Activated naive CD4-positive, alpha-beta T cell treated with anti-CD3 and anti-CD28 coated beads, Interleukin-2, amount 50 U/mL, for 16 hours (primary cell): ENCODE results near the gene ZNF668.
"Not testable (repeated sequence)": the region's sequence is repeated elsewhere in the genome, so short reads cannot be mapped to it uniquely, and the experiment has no call there.

Experiments used
- DNase-seq: peaks from one replicate; pipeline ENCODE4 v3.0.0-alpha.2; 2020

ZNF668 gene

DNA sequence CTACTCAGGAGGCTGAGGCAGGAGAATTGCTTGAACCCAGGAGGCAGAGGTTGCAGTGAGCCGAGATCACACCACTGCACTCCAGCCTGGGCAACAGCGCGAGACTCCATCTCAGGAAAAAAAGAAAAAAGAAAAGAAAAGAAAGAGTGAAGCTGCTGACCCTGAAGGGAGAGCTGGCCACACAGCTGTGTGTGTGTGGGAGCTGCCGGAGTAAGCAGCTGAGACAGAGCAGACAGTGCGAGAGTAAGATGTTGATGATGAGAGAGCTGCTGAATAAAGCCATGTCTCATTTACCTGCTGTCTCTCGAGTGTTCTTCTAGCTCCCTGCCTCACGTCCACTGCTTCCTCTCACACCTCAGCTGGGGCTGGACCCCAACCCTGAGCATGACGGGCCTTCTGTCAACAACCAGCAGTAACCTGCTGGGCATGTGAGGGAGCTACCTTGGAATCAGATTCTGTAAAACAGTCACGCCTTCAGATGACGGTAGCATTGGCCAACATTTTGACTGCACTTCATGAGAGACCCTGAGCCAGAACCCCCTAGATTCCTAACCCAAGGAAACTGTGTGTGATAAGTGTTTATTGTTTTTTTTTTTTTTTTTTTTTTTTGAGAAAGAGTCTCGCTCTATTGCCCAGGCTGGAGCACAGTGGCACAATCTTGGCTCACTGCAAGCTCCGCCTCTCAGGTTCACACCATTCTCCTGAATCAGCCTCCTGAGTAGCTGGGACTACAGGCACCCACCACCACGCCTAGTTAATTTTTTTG lies 27.0 kb upstream of the ZNF668 start:
- DNase-seq: not testable (repeated sequence)

DNA sequence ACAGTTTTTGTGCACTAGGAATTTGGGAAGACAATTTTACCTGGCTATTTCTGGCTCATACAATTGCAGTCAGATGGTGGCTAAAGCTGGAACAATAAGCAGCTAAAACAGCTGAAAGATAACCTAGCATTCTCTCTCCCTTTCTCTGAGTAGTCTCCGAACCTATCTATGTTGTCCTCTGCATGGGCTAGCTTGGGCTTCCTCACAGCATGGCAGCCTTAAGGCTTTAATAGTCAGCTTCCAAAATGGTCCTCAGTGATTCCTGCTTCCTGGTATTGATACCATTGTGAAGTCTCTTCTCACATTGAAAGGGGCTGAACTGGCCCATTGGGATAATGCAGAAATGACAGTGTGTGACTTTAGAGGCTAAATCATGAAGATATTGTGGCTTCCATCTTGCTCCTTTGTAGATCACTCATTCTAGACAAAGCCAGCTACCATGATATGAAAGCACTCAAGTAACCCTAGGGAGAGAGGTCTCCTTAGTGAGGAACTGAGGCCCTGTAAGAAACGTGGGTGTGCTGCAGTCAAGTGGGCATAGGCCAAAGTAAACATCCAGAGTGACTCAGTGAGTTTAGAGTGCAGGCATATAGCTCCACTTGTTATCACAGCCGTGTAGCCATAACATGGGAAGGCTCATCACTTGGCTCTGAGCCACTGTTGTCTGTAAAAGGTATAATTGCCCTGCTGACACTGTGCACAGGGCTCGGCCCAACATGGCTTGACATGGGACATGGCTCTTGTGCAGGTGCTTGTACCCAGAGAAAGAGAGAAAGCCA lies 26.0 kb upstream of the ZNF668 start:
- DNase-seq: no peak

DNA sequence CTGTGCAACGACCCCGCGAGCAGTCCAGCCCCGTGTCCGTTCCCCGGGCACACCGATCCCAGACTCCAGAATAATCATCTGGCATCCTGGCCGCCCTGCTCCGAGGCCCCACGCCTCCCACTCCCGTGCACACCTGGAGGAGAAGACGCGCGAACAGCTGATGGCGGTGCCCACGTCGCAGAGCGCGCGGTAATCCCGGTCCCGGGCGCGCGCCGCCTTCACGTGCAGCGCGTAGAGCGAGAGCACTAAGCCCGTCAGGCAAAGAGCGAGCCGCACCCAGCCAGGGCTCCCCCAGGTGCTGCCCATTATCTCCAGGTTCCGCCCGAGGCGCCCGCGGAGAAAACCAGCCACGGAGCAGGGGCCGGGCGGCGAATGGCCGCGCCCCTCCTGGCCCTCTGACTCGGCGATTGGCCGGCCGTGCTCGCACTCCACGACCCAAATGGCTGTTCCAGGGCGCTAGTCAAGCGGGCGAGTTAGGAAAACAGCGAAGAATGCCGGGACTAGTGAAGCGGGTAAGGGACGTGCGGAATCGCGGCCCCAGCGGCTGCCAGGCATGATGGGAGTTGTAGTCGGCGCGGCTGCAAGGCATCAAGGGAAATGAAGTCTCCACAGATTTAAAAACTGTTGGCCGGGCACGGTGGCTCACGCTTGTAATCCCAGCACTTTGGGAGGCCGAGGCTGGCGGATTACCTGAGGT lies 20.5 kb upstream of the ZNF668 start, which contains the start of gene VKORC1:
VKORC1 (minus strand) TSS at position 374 of the 697 bp plus-strand sequence; CDS start at position 306, 68 bp downstream.
- peak; percentile 86 for DNase-seq

DNA sequence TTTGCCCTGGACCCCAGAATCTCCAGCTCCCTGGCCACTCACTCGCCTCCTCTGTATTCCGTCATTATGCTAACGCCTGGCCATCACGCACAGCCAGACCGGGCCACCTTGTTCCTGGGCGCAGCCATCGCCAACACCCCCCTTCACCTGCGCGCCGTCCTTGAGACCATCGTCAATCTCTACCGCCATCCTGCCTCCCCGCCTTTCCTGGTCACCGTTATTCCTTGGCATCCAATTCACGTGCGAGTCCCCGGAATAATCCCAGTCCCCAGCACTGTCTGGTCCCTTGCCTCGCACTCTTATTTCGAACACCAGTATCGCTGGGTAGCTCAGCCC lies 20.0 kb upstream of the ZNF668 start:
- no peak for DNase-seq

DNA sequence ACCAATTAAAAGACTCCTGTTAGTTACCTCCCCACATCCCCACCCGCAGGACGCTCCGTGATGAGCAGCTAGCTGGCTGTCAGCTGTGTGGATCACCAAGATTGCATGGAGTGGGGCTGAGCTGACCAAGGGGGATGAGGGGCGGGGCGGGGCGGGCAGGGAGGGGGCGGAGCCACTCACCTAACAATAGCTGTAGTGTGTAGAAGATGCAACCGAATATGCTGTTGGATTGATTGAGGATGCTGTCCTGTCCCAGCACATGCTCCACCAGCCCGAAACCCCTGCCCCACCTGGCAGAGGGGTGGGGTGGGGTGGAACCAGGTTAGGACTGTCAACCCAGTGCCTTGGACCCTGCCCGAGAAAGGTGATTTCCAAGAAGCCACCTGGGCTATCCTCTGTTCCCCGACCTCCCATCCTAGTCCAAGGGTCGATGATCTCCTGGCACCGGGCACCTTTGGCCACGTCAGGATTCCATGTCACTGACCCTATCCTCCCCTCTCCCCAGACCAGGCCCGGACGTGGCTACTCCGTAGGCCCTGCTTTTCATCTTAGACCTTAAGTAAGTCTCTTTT lies 19.2 kb upstream of the ZNF668 start:
- no peak for DNase-seq

DNA sequence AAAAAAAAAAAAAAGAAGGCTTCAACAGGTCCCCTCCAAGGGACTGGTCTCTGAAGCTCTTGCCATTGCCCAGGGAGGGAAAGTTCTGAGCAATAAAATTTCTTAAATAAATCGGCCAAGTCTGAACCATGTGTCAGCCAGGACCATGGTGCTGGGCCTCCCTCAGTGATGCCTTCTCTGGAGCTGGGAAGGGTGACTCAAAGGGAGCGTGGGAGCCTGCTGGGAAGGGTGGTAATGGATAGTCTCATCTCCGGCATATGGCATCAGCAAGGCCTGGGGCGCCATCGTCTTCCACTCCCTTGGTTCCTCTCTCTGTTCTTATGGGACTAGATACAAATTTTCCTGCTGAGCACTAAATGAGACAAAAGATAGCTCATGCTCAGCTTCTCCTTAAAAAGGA lies 18.3 kb upstream of the ZNF668 start:
- DNase-seq: no peak

DNA sequence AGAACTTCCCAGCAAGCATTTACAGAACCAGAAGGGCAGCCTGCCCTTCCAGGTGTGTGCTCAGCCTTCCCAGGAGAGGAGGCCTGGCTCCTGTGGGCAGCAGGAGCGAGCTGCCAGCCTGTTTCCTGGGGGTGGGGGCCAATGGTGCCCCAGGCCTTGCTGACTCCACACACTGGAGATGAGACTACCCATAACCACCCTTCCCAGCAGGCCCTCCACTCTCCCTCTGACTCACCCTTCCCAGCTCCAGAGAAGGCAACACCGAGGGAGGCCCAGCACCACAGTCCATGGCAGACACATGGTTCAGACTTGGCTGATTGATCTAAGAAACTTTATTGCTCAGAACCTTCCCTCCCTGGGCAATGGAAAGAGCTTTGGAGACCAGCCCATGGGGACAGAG lies 16.5 kb upstream of the ZNF668 start:
- no peak for DNase-seq

DNA sequence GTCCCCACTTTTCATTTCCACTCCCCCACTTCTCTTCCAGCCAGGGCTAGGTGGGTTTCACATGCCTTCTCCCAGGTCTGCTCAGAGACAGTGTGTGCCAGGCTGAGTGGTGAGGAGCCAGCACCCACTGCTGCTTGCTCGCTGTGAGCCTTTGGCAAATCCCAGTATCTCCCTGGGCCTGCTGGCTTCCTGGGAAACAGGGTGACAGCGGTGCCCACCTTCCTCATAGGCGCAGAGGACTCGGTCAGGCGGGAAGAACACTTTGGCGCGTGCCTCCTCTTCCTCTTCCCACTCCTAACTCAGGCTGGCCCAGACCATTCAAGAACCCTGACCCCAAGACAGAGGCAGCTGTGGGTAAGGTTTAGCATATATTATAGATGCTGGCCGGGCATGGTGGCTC lies 15.2 kb upstream of the ZNF668 start:
- DNase-seq: no peak

DNA sequence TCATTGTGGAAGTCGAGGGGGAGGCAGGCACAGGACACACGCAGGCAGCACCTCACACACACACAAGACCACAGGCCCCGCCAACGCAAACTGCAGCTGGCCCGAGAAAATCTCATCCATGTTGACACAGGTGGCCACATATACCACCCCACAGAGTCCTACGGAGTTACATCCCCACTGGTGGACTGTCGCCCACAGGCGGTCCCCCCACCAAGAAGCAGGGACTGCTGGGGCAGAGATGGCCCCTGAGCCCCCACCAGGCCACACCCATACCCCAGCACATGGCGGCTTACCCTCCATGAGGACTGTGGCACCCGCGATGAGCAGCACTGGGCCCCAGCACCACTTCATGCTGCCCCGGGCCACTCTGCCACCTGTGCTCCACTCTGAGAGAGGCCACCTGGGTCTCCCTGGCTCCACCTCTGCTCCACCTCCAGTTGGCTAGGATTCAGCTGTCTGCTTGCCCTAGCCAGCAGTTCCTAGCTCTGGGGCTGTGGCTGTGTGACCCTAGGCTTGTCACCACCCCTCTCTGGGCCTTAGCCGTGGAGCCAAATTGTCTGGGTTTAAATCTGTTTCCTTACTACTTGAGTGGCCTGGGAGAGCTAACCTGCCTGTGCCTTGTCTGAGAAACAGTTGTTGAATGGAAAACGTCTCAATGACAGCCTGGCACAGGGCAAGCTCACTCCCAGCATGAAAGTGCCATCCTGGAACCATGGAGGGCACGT lies 14.6 kb upstream of the ZNF668 start, which contains the start of gene PRSS53:
PRSS53 (minus strand) TSS at position 485 of the 725 bp plus-strand sequence; CDS start at position 351, 134 bp downstream.
- no peak for DNase-seq

DNA sequence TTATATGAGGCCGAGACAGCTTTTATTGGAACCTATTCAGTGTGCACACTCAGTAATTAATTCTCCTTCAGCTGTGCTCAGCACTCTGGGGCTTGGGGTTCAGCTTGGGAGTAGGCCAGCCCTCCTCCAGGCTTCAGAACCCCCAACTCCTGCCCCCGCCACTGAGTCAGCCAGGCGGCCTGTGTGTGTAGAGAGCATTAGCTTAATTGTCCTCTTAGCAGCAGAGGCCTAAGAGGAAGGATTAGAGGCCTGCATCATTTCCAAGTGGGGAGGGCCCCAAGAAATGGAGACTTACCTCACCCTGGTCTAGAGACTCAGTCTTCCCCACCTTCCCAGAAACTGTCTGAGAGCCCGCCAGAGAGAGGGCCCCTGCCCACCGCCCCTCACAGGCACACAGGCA lies 13.9 kb upstream of the ZNF668 start:
- no peak for DNase-seq

DNA sequence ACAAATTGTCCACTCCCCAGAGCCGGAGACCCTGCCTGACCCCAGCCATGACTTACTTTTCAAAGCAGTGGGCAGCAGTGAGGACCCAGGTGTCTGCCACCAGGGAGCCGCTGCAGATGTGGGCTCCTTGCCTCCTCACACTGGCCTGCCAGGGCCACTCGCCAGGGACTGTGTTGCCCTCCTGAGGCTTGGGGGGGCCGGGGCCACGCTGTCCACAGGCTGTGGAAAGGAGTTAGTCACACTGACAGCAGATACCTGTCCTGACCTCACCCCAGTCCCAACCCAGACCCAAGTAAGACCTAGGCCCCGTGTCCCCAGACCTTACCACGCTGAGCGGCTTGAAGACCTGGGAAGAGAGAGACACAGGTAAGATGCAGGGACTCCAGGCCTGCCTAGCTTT lies 13.4 kb upstream of the ZNF668 start:
- no peak for DNase-seq

DNA sequence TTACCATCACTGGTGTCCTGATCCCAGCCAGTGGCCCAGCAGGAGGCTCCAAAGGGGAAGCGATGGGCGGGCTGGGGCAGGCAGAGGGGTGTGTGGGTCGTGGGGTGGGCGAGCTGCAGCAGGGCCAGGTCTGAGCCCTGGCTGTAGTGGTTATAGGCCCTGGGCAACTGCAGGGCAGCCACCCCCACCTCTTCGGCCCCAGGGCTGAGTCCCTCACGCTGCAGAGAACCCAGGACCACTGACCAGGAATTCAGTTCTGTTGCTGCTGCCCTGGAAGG lies 12.5 kb upstream of the ZNF668 start:
- no peak for DNase-seq

DNA sequence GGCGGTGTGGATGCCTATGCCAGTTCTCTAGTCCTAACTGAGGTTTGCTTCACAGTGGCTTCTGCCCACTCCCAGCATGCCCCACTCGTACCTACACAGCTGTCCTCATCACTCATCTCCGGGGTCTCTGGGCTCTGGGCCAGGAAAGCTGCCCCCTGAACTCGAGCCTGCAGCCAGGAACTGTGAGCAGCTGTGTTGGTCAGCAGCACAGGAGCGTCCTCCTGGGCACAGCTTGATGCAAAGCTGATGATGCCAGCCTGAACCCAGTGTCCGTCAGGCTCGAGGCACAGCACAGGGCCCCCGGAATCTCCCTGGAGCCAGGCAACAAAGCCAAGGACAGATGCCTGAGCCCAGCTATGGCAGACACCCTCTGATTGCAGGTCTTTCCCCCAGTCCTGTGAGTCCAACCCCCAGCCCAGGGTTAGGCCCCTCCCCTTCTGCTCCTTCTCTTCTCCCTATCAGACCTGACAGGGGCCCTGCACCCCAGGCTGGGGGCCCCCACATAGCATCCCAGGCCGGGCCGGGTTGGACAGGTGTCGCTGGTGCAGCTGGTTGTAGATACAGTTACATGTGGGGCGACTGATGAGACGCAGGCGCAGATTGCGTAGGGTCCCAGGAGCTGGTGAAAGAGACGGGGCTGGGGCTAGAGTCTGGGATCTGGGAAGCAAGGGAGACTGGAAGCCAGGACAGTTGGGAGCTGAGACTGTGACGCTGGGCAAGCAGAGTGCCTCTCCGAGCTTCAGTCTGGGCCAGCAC lies 12.0 kb upstream of the ZNF668 start:
- DNase-seq: no peak

DNA sequence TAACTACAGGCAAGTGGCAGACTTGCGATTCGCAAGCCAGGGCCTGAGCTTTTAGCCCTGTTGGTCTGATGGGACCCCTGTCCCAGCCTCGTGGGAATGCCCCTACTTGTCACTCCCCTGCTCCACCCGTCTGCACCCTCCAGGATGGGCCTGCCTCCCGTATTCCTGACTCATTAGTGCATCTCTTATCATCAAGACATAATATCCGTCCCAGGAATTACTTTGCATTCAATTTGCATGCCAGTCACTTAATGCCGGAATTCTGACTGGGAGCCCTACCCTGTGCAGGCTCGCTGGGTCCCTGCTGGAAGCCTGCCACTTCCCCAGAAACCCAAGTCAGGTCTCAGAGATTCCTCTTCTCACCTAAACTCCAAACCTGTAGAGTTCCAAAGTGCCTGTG lies 11.4 kb upstream of the ZNF668 start:
- DNase-seq: no peak

DNA sequence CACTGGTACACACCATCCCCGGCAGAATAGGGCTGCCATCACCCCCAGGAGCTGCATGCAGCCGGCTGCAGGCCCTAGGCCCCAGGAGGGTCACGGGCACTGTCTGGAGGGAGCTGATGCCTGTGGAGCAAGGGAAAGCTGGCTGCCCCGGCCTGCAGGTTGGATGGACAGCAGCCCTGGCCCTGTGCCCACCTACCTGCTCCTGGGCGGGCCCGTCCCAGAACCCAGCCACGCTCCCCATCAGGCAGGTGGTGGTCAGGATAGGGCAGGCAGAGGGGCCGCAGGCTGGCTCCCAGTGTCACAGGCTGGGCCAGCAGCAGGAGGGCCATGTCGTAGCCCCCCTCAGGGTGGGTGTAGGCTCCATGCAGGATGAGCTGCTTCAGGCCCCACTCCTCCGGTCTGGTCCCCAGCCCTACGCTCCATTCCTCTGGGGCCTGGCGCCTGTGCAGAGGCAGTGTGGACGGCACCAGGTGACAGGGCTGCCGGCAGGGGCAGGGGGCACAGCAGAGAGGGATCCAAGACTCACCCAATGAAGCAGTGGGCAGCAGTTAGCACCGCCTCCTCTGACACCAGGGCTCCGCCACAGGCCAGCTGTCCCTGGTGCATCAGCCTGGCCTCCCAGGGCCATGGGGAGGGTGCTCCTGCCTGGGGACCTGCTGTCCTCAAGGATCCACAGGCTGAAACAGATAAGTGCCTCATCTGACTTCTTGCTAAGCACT lies 10.7 kb upstream of the ZNF668 start:
- no peak for DNase-seq

DNA sequence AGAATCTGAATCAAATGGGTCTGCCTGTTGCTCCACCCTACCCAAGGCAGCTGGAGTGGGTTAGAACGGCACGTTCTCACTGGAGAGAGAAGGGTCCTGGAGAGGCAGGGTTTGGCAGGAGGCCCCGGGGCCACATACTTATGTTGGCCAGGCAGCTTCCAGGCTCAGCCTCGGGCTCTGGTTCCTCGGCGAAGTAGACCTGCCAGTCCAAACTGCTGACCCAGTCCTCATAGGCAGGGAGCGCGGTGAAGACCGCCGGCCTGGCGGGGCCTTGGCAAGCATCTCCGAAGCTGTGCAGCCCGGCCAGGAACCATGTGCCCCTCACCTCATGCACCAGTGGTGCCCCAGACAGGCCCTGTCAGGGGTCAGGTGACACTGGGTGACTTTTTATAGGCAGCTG lies 9.9 kb upstream of the ZNF668 start:
- no peak for DNase-seq

DNA sequence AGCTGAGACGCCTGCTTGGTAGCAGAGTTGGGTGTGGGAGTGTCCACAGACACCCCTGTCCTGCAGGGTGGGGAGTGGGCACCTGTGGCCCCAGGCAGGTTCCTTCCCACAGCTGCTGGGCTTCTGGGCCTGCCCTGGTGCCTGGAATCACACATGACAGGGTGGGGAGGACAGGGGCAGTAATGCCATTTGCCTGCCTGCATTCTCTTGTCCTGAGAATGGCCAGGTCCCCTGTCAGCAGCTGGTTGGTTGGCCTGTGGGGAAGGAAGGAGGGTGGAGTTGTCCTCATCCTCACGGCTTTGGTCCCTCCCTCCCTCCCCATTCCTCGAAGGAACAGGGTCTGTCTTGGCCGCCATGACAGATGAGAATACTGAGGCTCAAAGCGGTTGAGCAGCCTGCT lies 9.5 kb upstream of the ZNF668 start:
- DNase-seq: no peak

DNA sequence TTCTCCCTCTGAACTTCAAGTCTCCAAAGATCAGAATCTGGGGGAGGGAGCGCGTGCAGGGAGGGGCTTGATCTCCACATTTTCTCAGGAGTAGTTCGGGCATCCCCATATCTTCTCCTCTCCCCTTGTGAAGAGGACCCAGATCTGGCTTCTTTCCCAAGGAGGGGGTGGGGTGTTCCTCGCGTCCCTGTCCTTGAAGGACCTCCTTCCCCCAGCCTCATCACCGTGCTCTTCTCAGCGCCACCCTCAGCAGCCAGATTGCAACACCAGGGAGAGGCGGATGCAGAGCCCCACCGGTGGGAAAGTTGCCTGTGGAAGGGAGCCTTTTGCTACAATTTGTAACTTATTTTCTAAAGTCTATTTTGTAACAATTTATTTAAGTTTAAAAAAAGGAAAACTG lies 9.0 kb upstream of the ZNF668 start:
- no peak for DNase-seq

DNA sequence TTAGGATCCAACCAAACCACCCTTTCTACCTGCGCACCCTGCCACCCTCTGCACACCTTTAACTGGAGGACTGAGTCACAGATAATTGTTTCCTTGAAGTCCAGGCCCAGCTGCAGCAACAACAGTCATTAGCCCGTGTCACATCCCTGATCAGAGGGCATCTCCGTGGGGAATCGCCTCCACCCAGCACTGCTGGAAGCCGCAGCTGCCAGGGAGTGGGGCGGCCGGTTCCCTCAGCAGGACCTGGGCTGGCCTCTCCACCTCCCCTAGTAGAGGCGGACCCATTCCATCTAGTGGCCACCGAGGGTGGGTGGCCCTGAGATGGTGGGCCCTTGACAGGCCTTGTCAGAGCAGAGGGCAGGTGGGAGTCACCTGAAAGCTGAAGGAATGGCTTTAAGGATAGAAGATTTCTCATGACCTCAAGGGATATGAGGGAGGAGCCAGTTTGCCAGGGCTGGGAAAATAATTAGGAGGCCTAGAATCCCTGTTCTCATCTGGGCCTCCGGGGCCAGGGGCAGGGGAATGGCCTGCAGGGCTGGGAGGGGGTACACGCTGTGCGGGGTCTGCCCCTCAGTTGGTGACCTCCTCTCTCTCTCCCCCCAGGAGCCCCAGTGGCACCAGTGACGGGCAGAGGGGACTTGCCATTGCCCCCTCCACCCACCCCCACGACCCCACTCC lies 8.5 kb upstream of the ZNF668 start:
- no peak for DNase-seq

DNA sequence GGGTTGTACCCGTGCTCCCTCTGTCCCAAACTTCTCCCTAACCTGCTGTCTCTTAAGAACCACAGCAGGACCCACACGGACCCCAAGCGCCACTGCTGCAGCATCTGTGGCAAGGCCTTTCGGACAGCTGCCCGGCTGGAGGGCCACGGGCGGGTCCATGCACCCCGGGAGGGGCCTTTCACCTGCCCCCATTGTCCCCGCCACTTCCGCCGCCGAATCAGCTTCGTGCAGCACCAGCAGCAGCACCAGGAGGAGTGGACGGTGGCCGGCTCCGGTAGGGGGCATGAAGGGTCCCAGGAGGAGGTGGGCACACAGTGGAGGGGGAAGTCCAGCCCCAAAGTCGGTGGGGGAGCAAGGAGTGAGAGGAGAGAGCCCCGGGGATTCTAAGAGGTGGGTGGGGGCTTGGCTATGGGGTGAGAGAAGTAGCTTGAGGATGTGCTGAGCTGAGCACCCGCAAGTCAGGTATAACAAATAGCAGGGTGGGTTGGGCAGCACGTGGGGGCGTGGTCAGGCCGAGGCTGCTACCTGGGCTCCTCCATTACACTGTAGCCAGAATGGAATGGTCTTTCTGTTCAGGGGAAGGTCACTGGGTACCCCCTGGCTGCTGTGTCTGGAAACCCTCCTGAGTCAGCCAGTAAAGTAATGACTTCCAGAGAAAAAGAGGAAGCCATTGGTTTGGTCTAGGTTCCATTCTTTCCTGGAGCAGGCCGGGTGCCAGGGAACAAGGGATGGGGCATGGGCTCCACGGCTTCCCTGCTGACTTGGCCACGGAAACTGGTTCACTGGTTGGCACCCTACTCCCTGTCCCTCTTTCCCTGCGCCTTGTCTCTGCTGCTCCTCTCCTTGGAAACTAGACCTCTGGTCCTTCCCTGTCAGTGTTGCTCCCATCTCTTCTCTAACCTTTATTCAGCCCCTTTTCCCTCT lies 7.7 kb upstream of the ZNF668 start:
- no peak for DNase-seq
